ENCODE results near the gene GSE1. TPM values are rescaled to one million over a fixed set of nuclear protein-coding genes. Genes with fewer than 3 reads are reported as not detected.

GSE1 gene
- total RNA-seq, 6 experiments from 2014 or later: 49.2 to 62.3 (median 58.1) TPM

DNA sequence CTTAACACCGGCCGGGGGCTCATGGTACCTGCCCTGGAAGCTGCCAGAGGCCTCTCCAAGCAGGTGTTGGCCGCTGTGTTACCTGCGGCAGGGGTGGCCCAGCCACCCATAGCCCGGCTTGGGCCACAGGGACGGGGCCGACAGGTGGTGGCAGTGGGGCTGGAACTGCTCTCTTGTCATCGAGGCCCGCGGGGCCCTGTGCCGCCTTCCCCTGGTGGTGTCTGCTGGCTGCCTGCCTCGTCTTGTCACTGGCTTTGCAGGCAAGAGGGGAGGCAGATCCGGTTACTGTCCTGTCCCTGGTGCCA, 27.1 kb downstream of the GSE1 start:
- H3K27ac Mint-ChIP-seq: no peak overlapping the region
- no peak for TF ChIP-seq CTCF (IDR thresholded peaks at IDR 0.05)
- DNase-seq: no peak
- no peaks in the 10 kb centered on the region for H3K9me3 Mint-ChIP-seq
- no peak overlapping the region for H3K4me3 Mint-ChIP-seq
- H3K36me3 Mint-ChIP-seq (ENCODE audit: low read depth): no peaks in the 10 kb centered on the region
- peaks cover 8% of the 10 kb centered on the region for H3K27me3 Mint-ChIP-seq (ENCODE audit: insufficient read depth)
- H3K4me1 Mint-ChIP-seq (ENCODE audit: low read depth): no peaks in the 10 kb centered on the region

- Mint-ChIP-seq H3K27ac (no peak overlapping the region), H3K36me3 (ENCODE audit: low read depth) (no peaks in the 10 kb centered on the region), H3K4me1 (ENCODE audit: low read depth) (no peaks in the 10 kb centered on the region), H3K4me3 (no peak overlapping the region), H3K9me3 (no peaks in the 10 kb centered on the region), H3K27me3 (ENCODE audit: insufficient read depth) (peaks cover 10% of the 10 kb centered on the region)
- DNase-seq: no peak
- no peak for TF ChIP-seq CTCF (IDR thresholded peaks at IDR 0.05)
These were observed 27.5 kb downstream of the GSE1 start for GRCh38 chr16:85640585-85640984.

- H3K27me3 Mint-ChIP-seq (ENCODE audit: insufficient read depth): peaks cover 10% of the 10 kb centered on the region
- H3K4me1 Mint-ChIP-seq (ENCODE audit: low read depth): no peaks in the 10 kb centered on the region
- no peak for DNase-seq
- no peaks in the 10 kb centered on the region for H3K9me3 Mint-ChIP-seq
- no peaks in the 10 kb centered on the region for H3K36me3 Mint-ChIP-seq (ENCODE audit: low read depth)
- H3K4me3 Mint-ChIP-seq: no peak overlapping the region
- H3K27ac Mint-ChIP-seq: no peak overlapping the region
- TF ChIP-seq CTCF (IDR thresholded peaks at IDR 0.05): no peak
These were observed 28.2 kb downstream of the GSE1 start for GRCh38 chr16:85641305-85641704.

DNA sequence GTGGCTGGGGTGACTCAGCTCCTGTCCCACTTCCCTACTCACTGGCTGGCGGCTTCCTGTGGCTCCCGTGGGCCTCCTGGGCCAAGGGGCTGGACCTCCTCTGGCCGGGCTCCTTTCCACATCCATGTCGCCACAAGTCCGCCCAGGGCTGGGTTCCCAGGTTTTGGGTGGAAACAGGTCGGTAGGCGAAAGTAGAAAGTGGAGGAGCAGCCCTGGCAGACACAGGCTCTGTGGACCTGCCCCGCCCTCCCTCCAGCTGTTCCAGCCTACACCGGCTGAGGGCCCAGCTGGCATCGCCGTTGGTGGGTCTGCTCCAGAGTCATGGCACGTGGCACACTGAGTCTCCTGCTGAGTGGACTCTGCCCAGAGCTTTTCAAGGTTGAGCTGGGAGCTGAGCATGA, 28.7 kb downstream of the GSE1 start:
- H3K27me3 Mint-ChIP-seq (ENCODE audit: insufficient read depth): peaks cover 10% of the 10 kb centered on the region
- no peaks in the 10 kb centered on the region for H3K4me1 Mint-ChIP-seq (ENCODE audit: low read depth)
- no peak overlapping the region for H3K27ac Mint-ChIP-seq
- H3K4me3 Mint-ChIP-seq: no peak overlapping the region
- H3K9me3 Mint-ChIP-seq: no peaks in the 10 kb centered on the region
- H3K36me3 Mint-ChIP-seq (ENCODE audit: low read depth): no peaks in the 10 kb centered on the region
- DNase-seq: no peak
- TF ChIP-seq CTCF (IDR thresholded peaks at IDR 0.05): no peak

DNA sequence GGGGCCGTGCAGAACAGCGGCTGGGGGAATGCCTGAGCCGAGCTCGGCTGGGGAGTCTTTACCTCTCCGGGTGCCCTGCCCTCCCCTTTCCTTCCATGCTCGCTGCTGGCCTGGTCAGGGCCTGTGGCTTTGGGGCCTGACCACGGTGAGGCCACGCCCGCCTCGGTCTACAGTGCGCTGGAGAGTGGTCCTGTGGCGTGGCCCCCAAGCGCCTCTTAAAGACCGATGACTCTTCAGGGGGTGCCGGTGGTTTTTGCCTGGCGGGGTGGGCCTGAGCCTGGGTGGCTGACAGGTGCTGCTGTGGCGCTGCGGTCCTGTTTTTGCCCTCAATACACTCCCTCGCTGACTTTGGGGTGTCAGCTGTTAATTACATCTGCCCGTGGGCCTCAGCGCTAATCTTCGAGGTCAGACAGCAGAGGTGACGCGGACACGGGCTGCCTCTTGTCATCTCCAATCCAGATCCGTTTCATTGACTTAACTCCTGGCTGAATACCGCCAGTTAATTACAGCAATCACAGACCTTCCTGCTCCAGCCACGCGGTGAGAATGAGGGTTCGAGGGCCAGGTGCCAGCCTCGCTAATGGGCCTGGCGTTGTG, 29.7 kb downstream of the GSE1 start:
- Mint-ChIP-seq H3K27me3 (ENCODE audit: insufficient read depth) (peaks cover 14% of the 10 kb centered on the region), H3K4me1 (ENCODE audit: low read depth) (no peaks in the 10 kb centered on the region), H3K27ac (no peak overlapping the region), H3K4me3 (no peak overlapping the region), H3K36me3 (ENCODE audit: low read depth) (no peaks in the 10 kb centered on the region), H3K9me3 (no peaks in the 10 kb centered on the region)
- no peak for DNase-seq
- TF ChIP-seq CTCF (IDR thresholded peaks at IDR 0.05): no peak

DNA sequence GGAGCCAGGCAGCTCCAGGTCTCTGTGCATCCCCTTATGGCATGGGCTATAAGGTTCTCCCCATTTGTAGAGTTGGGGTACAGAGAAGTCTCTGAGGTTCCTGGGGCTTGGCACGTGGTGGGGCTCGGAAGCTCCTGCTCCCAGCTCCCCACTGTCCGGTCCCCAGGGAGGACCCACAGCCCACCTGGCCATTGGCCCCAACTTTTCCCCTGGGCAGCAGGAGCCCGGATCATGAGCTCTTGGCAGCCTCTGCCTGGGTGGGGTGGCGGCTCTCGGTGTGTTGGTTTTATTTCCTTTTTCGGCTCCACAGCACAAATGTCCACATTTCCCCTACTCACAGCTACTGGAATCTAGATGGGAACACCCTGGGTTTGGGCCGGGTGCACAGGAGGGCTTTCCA, 30.5 kb downstream of the GSE1 start:
- H3K4me1 Mint-ChIP-seq (ENCODE audit: low read depth): no peaks in the 10 kb centered on the region
- no peak overlapping the region for H3K27ac Mint-ChIP-seq
- no peak for DNase-seq
- no peaks in the 10 kb centered on the region for H3K36me3 Mint-ChIP-seq (ENCODE audit: low read depth)
- no peak for TF ChIP-seq CTCF (IDR thresholded peaks at IDR 0.05)
- no peak overlapping the region for H3K4me3 Mint-ChIP-seq
- peaks cover 14% of the 10 kb centered on the region for H3K27me3 Mint-ChIP-seq (ENCODE audit: insufficient read depth)
- no peaks in the 10 kb centered on the region for H3K9me3 Mint-ChIP-seq

Data from HFFc6 (cell line).